H1 (cell line): Measurements from ENCODE around the gene KMT2E. TPM values are rescaled to one million over a fixed set of nuclear protein-coding genes. Genes with fewer than 3 reads are reported as not detected.

Experiments used
- CTCF ChIA-PET: fragments of 300-600 bp; sonication (Branson Sonifier 250); formaldehyde crosslinking; loops from one replicate; lab custom pipeline; 2021; ENCODE audit not compliant: partially characterized antibody; lab: Charles Lee
- POLR2A ChIA-PET: fragments of 300-600 bp; sonication (Branson Sonifier 250); formaldehyde crosslinking; loops from one replicate; lab custom pipeline; 2021; ENCODE audit warnings: inconsistent platforms; ENCODE audit not compliant: partially characterized antibody; lab: Charles Lee
- DNase-seq, 2 experiments: peaks; one replicate each; pipeline versions ENCODE4 v3.0.0 to v3.0.0-alpha.2; 2010 to 2022; ENCODE audit warnings: low spot score in 2 of 2, low read depth in 1 of 2, mixed read lengths in 1 of 2
- FAIRE-seq: peaks from 2 replicates; lab custom pipeline; 2011; peaks lifted over from hg19 to GRCh38; lab: Jason Lieb, UNC
- H2AFZ ChIP-seq: 2 replicates; pipeline ENCODE4 v1.8.1; 2012; ENCODE audit warnings: low read length, inconsistent platforms
- H2AK5ac ChIP-seq: 2 replicates; pipeline ENCODE4 v1.6.1; 2013; ENCODE audit warnings: low read depth, low read length
- H2BK120ac ChIP-seq: replicated peaks from 2 replicates; pipeline ENCODE3; 2013; ENCODE audit warnings: low read depth, low read length, inconsistent platforms
- H2BK12ac ChIP-seq: 2 replicates; pipeline ENCODE4 v1.6.1; 2013; ENCODE audit warnings: low read depth, low read length
- H2BK15ac ChIP-seq: 2 replicates; pipeline ENCODE4 v1.6.1; 2013; ENCODE audit warnings: low read length
- H2BK20ac ChIP-seq: 2 replicates; pipeline ENCODE4 v1.6.1; 2013; ENCODE audit warnings: low read length
- H2BK5ac ChIP-seq: 2 replicates; pipeline ENCODE4 v1.6.1; 2013; ENCODE audit warnings: low read depth, low read length
- H3K14ac ChIP-seq: 2 replicates; pipeline ENCODE4 v1.6.1; 2013; ENCODE audit warnings: inconsistent platforms; ENCODE audit not compliant: insufficient read length
- H3K18ac ChIP-seq: 2 replicates; pipeline ENCODE4 v1.6.1; 2013; ENCODE audit warnings: low read length; ENCODE audit errors: extremely low read depth
- H3K23ac ChIP-seq: 2 replicates; pipeline ENCODE4 v1.6.1; 2013; ENCODE audit warnings: inconsistent platforms; ENCODE audit not compliant: insufficient read length
- H3K23me2 ChIP-seq: 2 replicates; pipeline ENCODE4 v1.6.1; 2013; ENCODE audit warnings: low read depth, low read length
- H3K27ac ChIP-seq: 2 replicates; pipeline ENCODE4 v1.6.1; 2011; ENCODE audit warnings: low read depth, low read length, inconsistent platforms
- H3K27me3 ChIP-seq, 4 experiments: replicated peaks in 1 of 4; 1 replicate in 1 of 4; 2 replicates in 3 of 4; pipeline versions ENCODE4 v1.6.1 to v1.8.1; 2011 to 2013; ENCODE audit warnings: low read length in 3 of 4, mild to moderate bottlenecking in 3 of 4, inconsistent platforms in 2 of 4, mixed read lengths in 2 of 4, moderate library complexity in 1 of 4; ENCODE audit not compliant: control insufficient read depth in 3 of 4, insufficient read depth in 3 of 4; ENCODE audit errors: extremely low read depth in 1 of 4
- H3K36me3 ChIP-seq, 4 experiments: 2 replicates each; pipeline versions ENCODE4 v1.6.1 to v1.8.1; 2011 to 2013; ENCODE audit warnings: mild to moderate bottlenecking in 4 of 4, low read length in 3 of 4, moderate library complexity in 2 of 4, control low read depth in 1 of 4, inconsistent platforms in 1 of 4; ENCODE audit not compliant: insufficient read depth in 4 of 4, control insufficient read depth in 2 of 4
- H3K4ac ChIP-seq: replicated peaks from 2 replicates; pipeline ENCODE3; 2013; ENCODE audit warnings: low read length, low read depth, mixed read lengths, inconsistent platforms; ENCODE audit not compliant: insufficient read length
- H3K4me1 ChIP-seq, 4 experiments: replicated peaks in 1 of 4; 1 replicate in 1 of 4; 2 replicates in 3 of 4; pipeline versions ENCODE4 v1.6.1 to v1.8.1; 2011 to 2013; ENCODE audit warnings: low read length in 3 of 4, inconsistent platforms in 2 of 4, mixed read lengths in 1 of 4; ENCODE audit not compliant: insufficient read depth in 4 of 4, control insufficient read depth in 3 of 4
- H3K4me2 ChIP-seq, 2 experiments: 2 replicates each; pipeline versions ENCODE4 v1.6.1 to v1.8.1; 2011 to 2013; ENCODE audit warnings: low read depth in 2 of 2, low read length in 2 of 2, control low read depth in 1 of 2, inconsistent platforms in 1 of 2, mild to moderate bottlenecking in 1 of 2; ENCODE audit not compliant: insufficient read depth in 1 of 2
- H3K4me3 ChIP-seq, 4 experiments: fragments of 200-600, 300-600 bp in 1 of 4; sonication (generic), shearing (Covaris generic), sonication (Bioruptor Twin) in 1 of 4; 2 replicates each; pipeline versions ENCODE4 v1.5.1 to v1.8.1; 2011 to 2016; ENCODE audit warnings: low read length in 4 of 4, low read depth in 3 of 4, control low read depth in 2 of 4, inconsistent platforms in 2 of 4, mild to moderate bottlenecking in 2 of 4, mixed read lengths in 1 of 4, moderate library complexity in 1 of 4; ENCODE audit not compliant: insufficient read depth in 2 of 4; ENCODE audit errors: extremely low read depth in 1 of 4
- H3K56ac ChIP-seq: replicated peaks from 2 replicates; pipeline ENCODE3; 2013; ENCODE audit warnings: low read depth, mild to moderate bottlenecking, mixed read lengths, low read length, inconsistent platforms; ENCODE audit not compliant: insufficient read length
- H3K79me1 ChIP-seq: 2 replicates; pipeline ENCODE4 v1.6.1; 2013; ENCODE audit warnings: low read depth, low read length, control low read depth
- H3K79me2 ChIP-seq, 2 experiments: 2 replicates each; pipeline versions ENCODE4 v1.6.1 to v1.8.1; 2012 to 2013; ENCODE audit warnings: low read length in 2 of 2, mild to moderate bottlenecking in 2 of 2, inconsistent platforms in 1 of 2; ENCODE audit not compliant: insufficient read depth in 2 of 2, control insufficient read depth in 1 of 2
- H3K9ac ChIP-seq, 4 experiments: replicated peaks in 1 of 4; 1 replicate in 1 of 4; 2 replicates in 3 of 4; pipeline versions ENCODE4 v1.6.1 to v1.8.1; 2011 to 2013; ENCODE audit warnings: low read depth in 3 of 4, low read length in 3 of 4, control low read depth in 2 of 4, mild to moderate bottlenecking in 2 of 4, moderate library complexity in 2 of 4, inconsistent platforms in 1 of 4; ENCODE audit errors: extremely low read depth in 1 of 4
- H3K9me3 ChIP-seq, 2 experiments: 2 replicates each; pipeline versions ENCODE4 v1.6.1 to v1.8.1; 2012 to 2013; ENCODE audit warnings: mild to moderate bottlenecking in 2 of 2, moderate library complexity in 2 of 2, control low read depth in 1 of 2, inconsistent platforms in 1 of 2, low read depth in 1 of 2, low read length in 1 of 2, mixed read lengths in 1 of 2; ENCODE audit not compliant: insufficient read depth in 2 of 2
- H4K20me1 ChIP-seq, 2 experiments: replicated peaks in 1 of 2; 2 replicates each; pipeline versions ENCODE3 to v1.8.1; 2011 to 2013; ENCODE audit warnings: inconsistent platforms in 2 of 2, low read length in 2 of 2, mild to moderate bottlenecking in 1 of 2; ENCODE audit not compliant: insufficient read depth in 2 of 2, control insufficient read depth in 1 of 2
- H4K5ac ChIP-seq: 2 replicates; pipeline ENCODE4 v1.6.1; 2013; ENCODE audit warnings: low read length, low read depth, mixed read lengths, inconsistent platforms; ENCODE audit not compliant: insufficient read length
- H4K8ac ChIP-seq: 2 replicates; pipeline ENCODE4 v1.8.0; 2013; ENCODE audit warnings: mild to moderate bottlenecking, moderate library complexity, low read length, inconsistent platforms; ENCODE audit not compliant: insufficient read depth; ENCODE audit errors: extremely low read depth
- H4K91ac ChIP-seq: replicated peaks from 2 replicates; pipeline ENCODE3; 2013; ENCODE audit warnings: low read length, mixed read lengths, inconsistent platforms; ENCODE audit not compliant: insufficient read length
- CEBPB ChIP-seq: IDR thresholded peaks from 2 replicates; pipeline ENCODE4 v1.6.1; 2012; ENCODE audit warnings: low read depth, low read length
- CTBP2 ChIP-seq: IDR thresholded peaks from 2 replicates; pipeline ENCODE4 v1.7.0; 2011; ENCODE audit warnings: borderline replicate concordance, mild to moderate bottlenecking, moderate library complexity, mixed read lengths, low read length; ENCODE audit not compliant: insufficient read depth, insufficient read length
- EZH2 ChIP-seq: fragments of 200-600 bp; sonication (generic); IDR thresholded peaks from 2 replicates; pipeline ENCODE4 v1.7.1; 2012; ENCODE audit warnings: low read depth, mild to moderate bottlenecking, moderate library complexity, low read length, inconsistent platforms; ENCODE audit not compliant: severe bottlenecking
- GTF2F1 ChIP-seq: IDR thresholded peaks from 2 replicates; pipeline ENCODE4 v1.6.1; 2012; ENCODE audit warnings: low read depth, low read length, improper control_type of control experiment, borderline replicate concordance
- HDAC6 ChIP-seq: IDR thresholded peaks from one replicate; pipeline ENCODE4 v1.7.1; 2012; ENCODE audit warnings: low read depth, mild to moderate bottlenecking, inconsistent platforms, low read length, moderate library complexity
- PHF8 ChIP-seq: fragments of 200-600 bp; sonication (generic); conservative IDR thresholded peaks from 2 replicates; pipeline ENCODE4 v1.7.1; 2012; ENCODE audit warnings: low read depth, mild to moderate bottlenecking, inconsistent platforms, low read length, moderate library complexity
- POLR2A ChIP-seq, 2 experiments: IDR thresholded peaks; 1 replicate in 1 of 2; 2 replicates in 1 of 2; pipeline ENCODE4 v1.6.1; 2011; ENCODE audit warnings: low read depth in 2 of 2, low read length in 2 of 2, mild to moderate bottlenecking in 2 of 2; ENCODE audit errors: control extremely low read depth in 1 of 2
- POLR2AphosphoS5 ChIP-seq: IDR thresholded peaks from 2 replicates; pipeline ENCODE4 v1.6.1; 2011; ENCODE audit warnings: low read depth, low read length
- RFX5 ChIP-seq: IDR thresholded peaks from 2 replicates; pipeline ENCODE4 v1.6.1; 2011; ENCODE audit warnings: low read depth, low read length, improper control_type of control experiment, borderline replicate concordance
- TAF1 ChIP-seq: IDR thresholded peaks from 2 replicates; pipeline ENCODE4 v1.6.1; 2011; ENCODE audit warnings: mild to moderate bottlenecking, low read depth, low read length
- TBP ChIP-seq: IDR thresholded peaks from 2 replicates; pipeline ENCODE4 v1.6.1; 2011; ENCODE audit warnings: low read depth, low read length, improper control_type of control experiment
- TEAD4 ChIP-seq: IDR thresholded peaks from 2 replicates; pipeline ENCODE4 v1.6.1; 2012; ENCODE audit warnings: low read depth, low read length, inconsistent platforms, mixed read lengths
- WGBS, 2 experiments: shearing (Covaris generic) in 1 of 2; methylation state at CpG; one replicate each; pipeline versions ENCODE4 v1.1.6 to v1.1.7; 2013 to 2015; ENCODE audit warnings: low lambda C conversion rate in 2 of 2, mixed read lengths in 2 of 2, inconsistent platforms in 1 of 2, low coverage in 1 of 2, missing lambda C conversion rate in 1 of 2; ENCODE audit not compliant: insufficient replicate concordance in 2 of 2, insufficient coverage in 1 of 2, insufficient read length in 1 of 2; ENCODE audit errors: extremely low coverage in 1 of 2, missing lambda C conversion rate in 1 of 2; 5-methylcytosine and 5-hydroxymethylcytosine counted together
- polyA plus RNA-seq, 7 experiments: library from polyadenylated mRNA; depleted of rRNA in 3 of 7; stranded (reverse) in 5 of 7; unstranded in 2 of 7; fragments of >200 nt in 5 of 7; fragments of 200-250 nt in 2 of 7; gene quantifications; 1 replicate in 5 of 7; 2 replicates in 1 of 7; 4 replicates in 1 of 7; pipeline versions ENCODE4 v1.2.1 to v1.2.3, GENCODE V29; 2011 to 2013; ENCODE audit warnings: missing spikeins in 2 of 7, mixed read lengths in 2 of 7
- total RNA-seq: library from RNA; stranded (reverse); fragmentation: NEBNext Ultra II Directional; extraction: Animal tissue kit (Norgen Biotek cat#: 25700); gene quantifications from 2 replicates; pipeline ENCODE4 v1.2.1, GENCODE V29; 2021
- TF ChIP-seq, protein P1 (sequence below): IDR thresholded peaks from 2 replicates; pipeline ENCODE4 v1.6.1; 2012; ENCODE audit warnings: inconsistent platforms

KMT2E gene
- total and polyA plus RNA-seq, 2 of the 8 experiments (the other 6 are each of a cell fraction or from before 2014, with no cell fraction given): 10.9 to 45.0 TPM

DNA sequence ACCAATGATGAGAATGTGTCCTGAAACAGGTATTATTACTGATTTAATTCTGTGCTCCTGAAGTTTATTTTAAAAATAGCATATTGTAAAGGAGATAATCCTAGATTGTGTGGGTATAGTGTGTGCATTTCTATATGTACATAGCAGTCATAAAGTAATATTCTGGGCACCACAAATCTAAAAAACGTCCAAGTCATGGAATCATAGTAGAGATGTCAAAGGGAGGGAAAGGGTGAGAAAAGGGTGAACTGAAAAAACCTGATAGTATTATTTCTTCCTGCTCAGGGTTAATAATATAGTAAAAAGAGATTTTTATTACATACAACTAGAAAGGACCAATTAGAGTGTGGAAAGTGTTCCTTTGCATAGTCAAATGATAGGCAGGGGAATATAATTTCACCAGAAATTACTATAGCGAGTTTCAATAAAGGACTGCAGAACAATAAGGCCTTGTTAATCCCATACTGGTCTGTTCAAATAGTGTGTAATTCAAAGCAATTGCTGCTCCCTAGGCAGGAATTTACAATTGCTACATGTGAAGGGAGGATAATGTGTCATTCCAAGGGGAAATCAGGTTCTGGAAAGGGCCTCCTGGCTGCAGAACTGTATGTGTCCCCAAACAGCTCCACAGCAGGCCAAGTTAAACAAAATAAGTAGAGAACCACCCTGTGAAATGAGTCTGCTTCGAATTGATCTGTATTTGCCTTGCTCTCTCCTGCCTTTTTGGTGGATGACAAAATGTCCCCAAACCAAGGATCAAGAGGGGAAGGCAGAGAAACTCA, 42.5 kb upstream of the KMT2E start:
- Histone ChIP-seq H2AFZ (peak overlapping the region; percentile 66; the same call in 1 of the 2 replicates), H2AK5ac (no peak overlapping the region), H4K5ac (no peak overlapping the region), H4K20me1 (no peaks in the 10 kb centered on the region), H3K9me3 (no peaks in the 10 kb centered on the region; a peak in 1 of 4 replicates), H3K56ac (no peak overlapping the region), H3K79me1 (no peaks in the 10 kb centered on the region), H3K4me3 (no peak overlapping the region), H3K23ac (no peak overlapping the region), H3K18ac (no peak overlapping the region), H4K8ac (no peak overlapping the region), H2BK20ac (no peak overlapping the region), H2BK12ac (no peak overlapping the region), H3K79me2 (no peaks in the 10 kb centered on the region), H3K27me3 (no peaks in the 10 kb centered on the region), H3K4ac (no peak overlapping the region), H3K14ac (no peak overlapping the region), H4K91ac (no peak overlapping the region), H2BK15ac (no peak overlapping the region), H2BK120ac (no peak overlapping the region), H3K4me1 (no peaks in the 10 kb centered on the region), H2BK5ac (no peak overlapping the region), H3K36me3 (no peaks in the 10 kb centered on the region), H3K27ac (no peak overlapping the region), H3K23me2 (no peaks in the 10 kb centered on the region), H3K4me2 (no peak overlapping the region), H3K9ac (no peak overlapping the region)
- ChIA-PET CTCF (interaction anchor here (1.1 to 2.6 kb wide), 3 partner anchors 9 to 15 kb away, joined by 4 to 13 read pairs (median 4); no protein-coding TSS in a partner anchor), POLR2A (interaction anchor here (0.9 to 5.9 kb wide), 3 partner anchors 8 to 43 kb away, joined by 3 to 36 read pairs (median 4); partner anchors contain the start of gene KMT2E)
- WGBS, 2 experiments: 87% methylated on average over 3 of the region's 3 CpGs; no CpG with 5 or more reads in 1 of the 2 experiments
- DNase-seq (no peak), FAIRE-seq (no peak)
- TF ChIP-seq TAF1: no peak
- TF ChIP-seq GTF2F1: no peak
- no peak for TF ChIP-seq TBP
- no peak for TF ChIP-seq CTBP2
- TF ChIP-seq EZH2: no peak
- TF ChIP-seq CEBPB: no peak
- TF ChIP-seq PHF8: no peak
- no peak for TF ChIP-seq POLR2AphosphoS5
- TF ChIP-seq HDAC6: no peak
- TF ChIP-seq, protein P1, sequence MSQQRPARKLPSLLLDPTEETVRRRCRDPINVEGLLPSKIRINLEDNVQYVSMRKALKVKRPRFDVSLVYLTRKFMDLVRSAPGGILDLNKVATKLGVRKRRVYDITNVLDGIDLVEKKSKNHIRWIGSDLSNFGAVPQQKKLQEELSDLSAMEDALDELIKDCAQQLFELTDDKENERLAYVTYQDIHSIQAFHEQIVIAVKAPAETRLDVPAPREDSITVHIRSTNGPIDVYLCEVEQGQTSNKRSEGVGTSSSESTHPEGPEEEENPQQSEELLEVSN: no peak
- TF ChIP-seq RFX5: no peak
- no peak for TF ChIP-seq TEAD4
- no peak for TF ChIP-seq POLR2A (IDR thresholded peaks at IDR 0.05; ENCODE audit: control extremely low read depth in 1 of 2, low read depth in 2 of 2, low read length in 2 of 2)
